Activated T-helper 17 cell treated with anti-CD3 and anti-CD28 coated beads, Interleukin-2, amount 50 U/mL, for 72 hours (primary cell): ENCODE results near the gene HTR2C. TPM values are rescaled to one million over a fixed set of nuclear protein-coding genes. Genes with fewer than 3 reads are reported as not detected.
"Not testable (repeated sequence)": the region's sequence is repeated elsewhere in the genome, so short reads cannot be mapped to it uniquely, and the experiment has no call there.

Experiments used
- ATAC-seq: fragments of 150-1000 bp; cut with Tn5 transposase; replicated peaks from 2 replicates; pipeline ENCODE4 v1.10.0; 2021; ENCODE audit warnings: mild to moderate bottlenecking, moderate library complexity
- H3K27ac Mint-ChIP-seq: one replicate; pipeline ENCODE4 v1.8.0; 2022; ENCODE audit warnings: mixed read lengths
- H3K27me3 Mint-ChIP-seq: one replicate; pipeline ENCODE4 v1.8.0; 2022; ENCODE audit warnings: mixed read lengths
- H3K36me3 Mint-ChIP-seq: one replicate; pipeline ENCODE4 v1.8.0; 2022; ENCODE audit warnings: low read depth, mild to moderate bottlenecking, mixed read lengths
- H3K4me1 Mint-ChIP-seq: one replicate; pipeline ENCODE4 v1.8.0; 2022; ENCODE audit warnings: mixed read lengths
- H3K4me3 Mint-ChIP-seq: one replicate; pipeline ENCODE4 v1.8.0; 2022; ENCODE audit warnings: mild to moderate bottlenecking, mixed read lengths
- H3K9me3 Mint-ChIP-seq: one replicate; pipeline ENCODE4 v1.8.0; 2022; ENCODE audit warnings: mixed read lengths
- total RNA-seq, 2 donors: library from RNA; stranded (reverse); gene quantifications; one replicate each; pipeline ENCODE4 v1.2.3, GENCODE V29; 2022

HTR2C gene
- total RNA-seq = not detected

- no peak within 1 kb of the TSS for H3K4me3 Mint-ChIP-seq
- ATAC-seq = no peak
- peaks cover 10% of the 10 kb centered on the region for H3K27me3 Mint-ChIP-seq
- no peaks in the 10 kb centered on the region for H3K36me3 Mint-ChIP-seq
- H3K27ac Mint-ChIP-seq = no peak within 1 kb of the TSS
- H3K9me3 Mint-ChIP-seq = no peaks in the 10 kb centered on the region
- H3K4me1 Mint-ChIP-seq = no peaks in the 10 kb centered on the region
Measured at GRCh38 chrX:114583646-114584374, at the start of gene HTR2C. Gene HTR2C (plus strand): TSS chrX:114584086. CDS start chrX:114726937, 142,851 bp downstream.

- no peak overlapping the region for H3K4me3 Mint-ChIP-seq
- H3K27ac Mint-ChIP-seq = no peak overlapping the region
- H3K4me1 Mint-ChIP-seq = no peaks in the 10 kb centered on the region
- no peak for ATAC-seq
- no peaks in the 10 kb centered on the region for H3K36me3 Mint-ChIP-seq
- H3K27me3 Mint-ChIP-seq = peaks cover 10% of the 10 kb centered on the region
- no peaks in the 10 kb centered on the region for H3K9me3 Mint-ChIP-seq
Measured at GRCh38 chrX:114580336-114580735, 3.5 kb upstream of the HTR2C start.

GRCh38 chrX:114581528-114582263, 2.2 kb upstream of the HTR2C start:
- Mint-ChIP-seq H3K27ac (no peak overlapping the region), H3K36me3 (no peaks in the 10 kb centered on the region), H3K4me1 (no peaks in the 10 kb centered on the region), H3K9me3 (no peaks in the 10 kb centered on the region), H3K27me3 (peaks cover 10% of the 10 kb centered on the region), H3K4me3 (no peak overlapping the region)
- ATAC-seq = no peak

- ATAC-seq = no peak
- peaks cover 10% of the 10 kb centered on the region for H3K27me3 Mint-ChIP-seq
- no peak overlapping the region for H3K4me3 Mint-ChIP-seq
- H3K27ac Mint-ChIP-seq = no peak overlapping the region
- no peaks in the 10 kb centered on the region for H3K36me3 Mint-ChIP-seq
- H3K9me3 Mint-ChIP-seq = no peaks in the 10 kb centered on the region
- H3K4me1 Mint-ChIP-seq = no peaks in the 10 kb centered on the region
Measured at GRCh38 chrX:114582264-114582632, 1.6 kb upstream of the HTR2C start.

- no peak for ATAC-seq
- Mint-ChIP-seq H3K4me1 (no peaks in the 10 kb centered on the region), H3K36me3 (no peaks in the 10 kb centered on the region), H3K9me3 (no peaks in the 10 kb centered on the region), H3K4me3 (no peak overlapping the region), H3K27ac (no peak overlapping the region), H3K27me3 (peaks cover 10% of the 10 kb centered on the region)
Measured at GRCh38 chrX:114582698-114583395, 1.0 kb upstream of the HTR2C start.

GRCh38 chrX:114584375-114584943, 573 bp downstream of the HTR2C start:
- Mint-ChIP-seq H3K27me3 (peaks cover 10% of the 10 kb centered on the region), H3K36me3 (no peaks in the 10 kb centered on the region), H3K4me3 (no peak overlapping the region), H3K27ac (no peak overlapping the region), H3K4me1 (no peaks in the 10 kb centered on the region), H3K9me3 (no peaks in the 10 kb centered on the region)
- no peak for ATAC-seq

- H3K4me3 Mint-ChIP-seq = no peak overlapping the region
- peaks cover 10% of the 10 kb centered on the region for H3K27me3 Mint-ChIP-seq
- no peaks in the 10 kb centered on the region for H3K9me3 Mint-ChIP-seq
- no peaks in the 10 kb centered on the region for H3K36me3 Mint-ChIP-seq
- no peak overlapping the region for H3K27ac Mint-ChIP-seq
- ATAC-seq = no peak
- no peaks in the 10 kb centered on the region for H3K4me1 Mint-ChIP-seq
Measured at GRCh38 chrX:114584983-114585842, 1.3 kb downstream of the HTR2C start.

- Mint-ChIP-seq H3K9me3 (peaks cover 3% of the 10 kb centered on the region), H3K27me3 (no peaks in the 10 kb centered on the region), H3K36me3 (no peaks in the 10 kb centered on the region), H3K4me1 (no peaks in the 10 kb centered on the region), H3K27ac (no peak overlapping the region), H3K4me3 (no peak overlapping the region)
- no peak for ATAC-seq
Measured at GRCh38 chrX:114591121-114591520, 7.2 kb downstream of the HTR2C start.

GRCh38 chrX:114599305-114599704, 15.4 kb downstream of the HTR2C start:
- no peak overlapping the region for H3K4me3 Mint-ChIP-seq
- no peaks in the 10 kb centered on the region for H3K9me3 Mint-ChIP-seq
- ATAC-seq = no peak
- H3K27me3 Mint-ChIP-seq = no peaks in the 10 kb centered on the region
- no peak overlapping the region for H3K27ac Mint-ChIP-seq
- no peaks in the 10 kb centered on the region for H3K4me1 Mint-ChIP-seq
- no peaks in the 10 kb centered on the region for H3K36me3 Mint-ChIP-seq

- no peak for ATAC-seq
Measured at GRCh38 chrX:114599911-114600310, 16.0 kb downstream of the HTR2C start.

GRCh38 chrX:114606619-114607018, 22.7 kb downstream of the HTR2C start:
- not testable (repeated sequence) for ATAC-seq

More at GRCh38 chrX:114599911-114600310, 16.0 kb downstream of the HTR2C start:
- Mint-ChIP-seq H3K27me3 (no peaks in the 10 kb centered on the region), H3K4me1 (no peaks in the 10 kb centered on the region), H3K27ac (no peak overlapping the region), H3K36me3 (no peaks in the 10 kb centered on the region), H3K9me3 (no peaks in the 10 kb centered on the region), H3K4me3 (no peak overlapping the region)

GRCh38 chrX:114611018-114611619, 27.2 kb downstream of the HTR2C start:
- H3K9me3 Mint-ChIP-seq = no peaks in the 10 kb centered on the region
- no peaks in the 10 kb centered on the region for H3K4me1 Mint-ChIP-seq
- no peak overlapping the region for H3K4me3 Mint-ChIP-seq
- H3K27ac Mint-ChIP-seq = no peak overlapping the region
- no peaks in the 10 kb centered on the region for H3K27me3 Mint-ChIP-seq
- ATAC-seq = no peak
- no peaks in the 10 kb centered on the region for H3K36me3 Mint-ChIP-seq

More at GRCh38 chrX:114606619-114607018, 22.7 kb downstream of the HTR2C start:
- not testable (repeated sequence) for H3K27ac Mint-ChIP-seq, H3K4me1 Mint-ChIP-seq, H3K36me3 Mint-ChIP-seq, H3K4me3 Mint-ChIP-seq, H3K27me3 Mint-ChIP-seq, H3K9me3 Mint-ChIP-seq

- H3K27ac Mint-ChIP-seq = no peak overlapping the region
- no peak overlapping the region for H3K4me3 Mint-ChIP-seq
Measured at GRCh38 chrX:114615765-114616164, 31.9 kb downstream of the HTR2C start.

More at GRCh38 chrX:114615765-114616164, 31.9 kb downstream of the HTR2C start:
- H3K27me3 Mint-ChIP-seq = no peaks in the 10 kb centered on the region
- no peaks in the 10 kb centered on the region for H3K9me3 Mint-ChIP-seq
- no peaks in the 10 kb centered on the region for H3K4me1 Mint-ChIP-seq
- no peak for ATAC-seq
- no peaks in the 10 kb centered on the region for H3K36me3 Mint-ChIP-seq
